ENCODE measurements around the gene STAM.

DNA sequence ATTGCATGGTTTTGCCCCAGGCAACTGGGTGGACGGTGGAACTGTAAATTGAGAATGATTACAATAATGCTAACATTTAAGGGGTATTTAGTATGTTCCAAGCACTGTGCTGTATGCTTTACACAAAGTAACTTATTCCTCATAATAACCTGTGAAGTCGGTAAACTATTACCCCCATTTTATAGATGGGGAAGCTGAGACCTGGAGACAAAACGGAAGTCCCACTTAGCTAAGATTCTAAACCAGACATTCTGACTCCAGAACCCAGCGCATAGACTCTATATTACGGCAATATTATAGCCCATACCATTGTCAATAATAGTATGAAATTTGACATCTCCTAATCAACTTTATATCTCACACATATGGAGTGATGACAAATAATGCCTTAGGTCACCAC lies 68.1 kb downstream of the STAM start:
- TF ChIP-seq, protein P1, sequence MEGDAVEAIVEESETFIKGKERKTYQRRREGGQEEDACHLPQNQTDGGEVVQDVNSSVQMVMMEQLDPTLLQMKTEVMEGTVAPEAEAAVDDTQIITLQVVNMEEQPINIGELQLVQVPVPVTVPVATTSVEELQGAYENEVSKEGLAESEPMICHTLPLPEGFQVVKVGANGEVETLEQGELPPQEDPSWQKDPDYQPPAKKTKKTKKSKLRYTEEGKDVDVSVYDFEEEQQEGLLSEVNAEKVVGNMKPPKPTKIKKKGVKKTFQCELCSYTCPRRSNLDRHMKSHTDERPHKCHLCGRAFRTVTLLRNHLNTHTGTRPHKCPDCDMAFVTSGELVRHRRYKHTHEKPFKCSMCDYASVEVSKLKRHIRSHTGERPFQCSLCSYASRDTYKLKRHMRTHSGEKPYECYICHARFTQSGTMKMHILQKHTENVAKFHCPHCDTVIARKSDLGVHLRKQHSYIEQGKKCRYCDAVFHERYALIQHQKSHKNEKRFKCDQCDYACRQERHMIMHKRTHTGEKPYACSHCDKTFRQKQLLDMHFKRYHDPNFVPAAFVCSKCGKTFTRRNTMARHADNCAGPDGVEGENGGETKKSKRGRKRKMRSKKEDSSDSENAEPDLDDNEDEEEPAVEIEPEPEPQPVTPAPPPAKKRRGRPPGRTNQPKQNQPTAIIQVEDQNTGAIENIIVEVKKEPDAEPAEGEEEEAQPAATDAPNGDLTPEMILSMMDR (IDR thresholded peaks at IDR 0.05 in 2 of 3, conservative IDR thresholded peaks at IDR 0.05 in 1 of 3; ENCODE audit: control insufficient read depth in 2 of 3, extremely low read depth in 1 of 3, insufficient read depth in 1 of 3, low read depth in 3 of 3, low read length in 3 of 3) = no peak
- TF ChIP-seq, protein P2, sequence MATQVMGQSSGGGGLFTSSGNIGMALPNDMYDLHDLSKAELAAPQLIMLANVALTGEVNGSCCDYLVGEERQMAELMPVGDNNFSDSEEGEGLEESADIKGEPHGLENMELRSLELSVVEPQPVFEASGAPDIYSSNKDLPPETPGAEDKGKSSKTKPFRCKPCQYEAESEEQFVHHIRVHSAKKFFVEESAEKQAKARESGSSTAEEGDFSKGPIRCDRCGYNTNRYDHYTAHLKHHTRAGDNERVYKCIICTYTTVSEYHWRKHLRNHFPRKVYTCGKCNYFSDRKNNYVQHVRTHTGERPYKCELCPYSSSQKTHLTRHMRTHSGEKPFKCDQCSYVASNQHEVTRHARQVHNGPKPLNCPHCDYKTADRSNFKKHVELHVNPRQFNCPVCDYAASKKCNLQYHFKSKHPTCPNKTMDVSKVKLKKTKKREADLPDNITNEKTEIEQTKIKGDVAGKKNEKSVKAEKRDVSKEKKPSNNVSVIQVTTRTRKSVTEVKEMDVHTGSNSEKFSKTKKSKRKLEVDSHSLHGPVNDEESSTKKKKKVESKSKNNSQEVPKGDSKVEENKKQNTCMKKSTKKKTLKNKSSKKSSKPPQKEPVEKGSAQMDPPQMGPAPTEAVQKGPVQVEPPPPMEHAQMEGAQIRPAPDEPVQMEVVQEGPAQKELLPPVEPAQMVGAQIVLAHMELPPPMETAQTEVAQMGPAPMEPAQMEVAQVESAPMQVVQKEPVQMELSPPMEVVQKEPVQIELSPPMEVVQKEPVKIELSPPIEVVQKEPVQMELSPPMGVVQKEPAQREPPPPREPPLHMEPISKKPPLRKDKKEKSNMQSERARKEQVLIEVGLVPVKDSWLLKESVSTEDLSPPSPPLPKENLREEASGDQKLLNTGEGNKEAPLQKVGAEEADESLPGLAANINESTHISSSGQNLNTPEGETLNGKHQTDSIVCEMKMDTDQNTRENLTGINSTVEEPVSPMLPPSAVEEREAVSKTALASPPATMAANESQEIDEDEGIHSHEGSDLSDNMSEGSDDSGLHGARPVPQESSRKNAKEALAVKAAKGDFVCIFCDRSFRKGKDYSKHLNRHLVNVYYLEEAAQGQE (IDR thresholded peaks at IDR 0.05; ENCODE audit: low read depth, low read length) = no peak
- no peak for TF ChIP-seq POLR2AphosphoS5 (IDR thresholded peaks at IDR 0.05; ENCODE audit: low read length)
- no peak for TF ChIP-seq EP300 (IDR thresholded peaks at IDR 0.05; ENCODE audit: borderline replicate concordance in 1 of 2, control insufficient read depth in 1 of 2, low read depth in 2 of 2, low read length in 2 of 2)
- no peak for TF ChIP-seq MEF2B (IDR thresholded peaks at IDR 0.05; ENCODE audit: partially characterized antibody, poor library complexity, severe bottlenecking)
- TF ChIP-seq CHD4 (IDR thresholded peaks at IDR 0.05) = no peak
- TF ChIP-seq TCF12 (IDR thresholded peaks at IDR 0.05; ENCODE audit: low read depth, low read length) = no peak
- no peak for TF ChIP-seq NFYB (IDR thresholded peaks at IDR 0.05; ENCODE audit: insufficient read depth, low read depth, low read length)
- no peak for TF ChIP-seq RUNX3 (IDR thresholded peaks at IDR 0.05; ENCODE audit: low read length)
- no peak for TF ChIP-seq ZZZ3 (IDR thresholded peaks at IDR 0.05; ENCODE audit: control insufficient read depth, insufficient read length, low read depth)
- TF ChIP-seq, protein P3, sequence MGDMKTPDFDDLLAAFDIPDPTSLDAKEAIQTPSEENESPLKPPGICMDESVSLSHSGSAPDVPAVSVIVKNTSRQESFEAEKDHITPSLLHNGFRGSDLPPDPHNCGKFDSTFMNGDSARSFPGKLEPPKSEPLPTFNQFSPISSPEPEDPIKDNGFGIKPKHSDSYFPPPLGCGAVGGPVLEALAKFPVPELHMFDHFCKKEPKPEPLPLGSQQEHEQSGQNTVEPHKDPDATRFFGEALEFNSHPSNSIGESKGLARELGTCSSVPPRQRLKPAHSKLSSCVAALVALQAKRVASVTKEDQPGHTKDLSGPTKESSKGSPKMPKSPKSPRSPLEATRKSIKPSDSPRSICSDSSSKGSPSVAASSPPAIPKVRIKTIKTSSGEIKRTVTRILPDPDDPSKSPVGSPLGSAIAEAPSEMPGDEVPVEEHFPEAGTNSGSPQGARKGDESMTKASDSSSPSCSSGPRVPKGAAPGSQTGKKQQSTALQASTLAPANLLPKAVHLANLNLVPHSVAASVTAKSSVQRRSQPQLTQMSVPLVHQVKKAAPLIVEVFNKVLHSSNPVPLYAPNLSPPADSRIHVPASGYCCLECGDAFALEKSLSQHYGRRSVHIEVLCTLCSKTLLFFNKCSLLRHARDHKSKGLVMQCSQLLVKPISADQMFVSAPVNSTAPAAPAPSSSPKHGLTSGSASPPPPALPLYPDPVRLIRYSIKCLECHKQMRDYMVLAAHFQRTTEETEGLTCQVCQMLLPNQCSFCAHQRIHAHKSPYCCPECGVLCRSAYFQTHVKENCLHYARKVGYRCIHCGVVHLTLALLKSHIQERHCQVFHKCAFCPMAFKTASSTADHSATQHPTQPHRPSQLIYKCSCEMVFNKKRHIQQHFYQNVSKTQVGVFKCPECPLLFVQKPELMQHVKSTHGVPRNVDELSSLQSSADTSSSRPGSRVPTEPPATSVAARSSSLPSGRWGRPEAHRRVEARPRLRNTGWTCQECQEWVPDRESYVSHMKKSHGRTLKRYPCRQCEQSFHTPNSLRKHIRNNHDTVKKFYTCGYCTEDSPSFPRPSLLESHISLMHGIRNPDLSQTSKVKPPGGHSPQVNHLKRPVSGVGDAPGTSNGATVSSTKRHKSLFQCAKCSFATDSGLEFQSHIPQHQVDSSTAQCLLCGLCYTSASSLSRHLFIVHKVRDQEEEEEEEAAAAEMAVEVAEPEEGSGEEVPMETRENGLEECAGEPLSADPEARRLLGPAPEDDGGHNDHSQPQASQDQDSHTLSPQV (IDR thresholded peaks at IDR 0.05) = no peak
